HG03108 (cell line): ENCODE results near the gene AFDN.
A peak's percentile ranks its signal among the peaks of the same experiment; 100 is the strongest.

Experiments used
- ATAC-seq: cut with Tn5 transposase; IDR thresholded peaks from one replicate; pipeline ENCODE4 v1.9.1; 2021; ENCODE audit warnings: moderate library complexity; ENCODE audit not compliant: unreplicated experiment

Gene AFDN

DNA sequence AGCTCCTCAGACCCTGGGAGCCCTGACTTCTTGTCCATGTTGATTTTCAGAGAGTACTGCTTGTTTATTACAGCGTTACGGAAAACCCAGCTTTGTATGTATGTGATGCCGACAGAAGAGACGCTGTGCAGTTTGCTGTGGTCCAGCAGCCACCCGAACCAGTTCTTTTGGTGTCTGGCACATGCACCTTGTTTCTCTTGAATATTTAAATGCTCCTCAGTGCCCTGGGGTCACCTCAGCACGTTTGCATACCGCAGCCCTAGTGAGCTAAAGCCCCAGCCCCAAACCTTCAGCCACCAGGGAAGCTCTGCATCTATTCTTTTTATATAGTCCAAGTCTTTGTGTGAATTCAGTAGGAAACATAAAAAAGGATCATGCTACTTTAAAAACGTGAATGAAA lies 39.9 kb downstream of the AFDN start:
- ATAC-seq = no peak

DNA sequence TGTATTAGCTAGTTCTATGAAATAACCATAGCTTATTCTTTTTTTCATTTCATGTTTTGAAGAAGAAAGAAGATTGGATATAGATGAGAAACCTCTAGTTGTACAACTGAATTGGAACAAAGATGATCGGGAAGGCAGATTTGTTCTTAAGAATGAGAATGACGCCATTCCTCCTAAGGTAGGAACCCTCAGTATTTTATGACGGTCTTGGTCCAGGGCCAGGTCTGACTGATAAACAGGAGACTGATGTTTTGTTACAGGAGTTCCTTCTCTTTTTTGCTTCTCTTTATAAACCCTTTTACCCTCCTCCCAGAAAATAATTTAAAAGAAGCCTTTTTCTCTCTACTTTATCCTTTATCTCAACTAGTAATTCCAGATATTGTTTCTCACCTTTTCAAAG lies 43.6 kb downstream of the AFDN start:
- ATAC-seq = no peak

DNA sequence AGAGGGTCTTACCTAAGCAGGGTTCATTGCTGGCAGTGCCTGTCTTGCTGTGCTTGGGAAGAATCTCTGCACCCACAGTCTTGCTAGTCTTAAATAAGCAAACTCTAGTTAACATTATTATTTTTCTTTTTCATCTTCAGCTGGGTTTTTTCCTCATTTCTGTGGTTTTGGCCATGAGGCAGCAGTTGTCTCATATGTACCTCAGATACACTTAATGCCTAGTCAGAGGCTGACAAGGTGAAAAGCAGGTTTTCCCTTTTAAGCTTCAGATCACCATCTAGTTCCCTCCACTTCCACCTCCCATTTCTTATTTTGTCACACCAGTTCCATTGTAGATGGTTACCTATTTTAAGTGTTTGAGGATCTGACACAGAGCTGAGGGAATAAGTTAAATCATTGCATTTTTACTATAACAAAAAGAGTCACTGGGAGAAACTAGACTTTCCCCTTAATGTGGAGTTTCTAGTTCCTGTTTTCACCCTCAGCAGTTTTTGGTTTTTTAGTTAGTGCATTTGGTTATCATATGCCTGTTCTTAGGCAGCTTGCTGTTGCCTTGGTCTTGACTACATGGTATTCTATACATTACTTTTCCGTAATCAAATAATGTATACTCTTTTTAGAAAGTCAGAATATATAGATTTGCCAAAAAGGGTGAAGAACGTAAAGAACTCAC lies 46.0 kb downstream of the AFDN start:
- ATAC-seq = no peak

DNA sequence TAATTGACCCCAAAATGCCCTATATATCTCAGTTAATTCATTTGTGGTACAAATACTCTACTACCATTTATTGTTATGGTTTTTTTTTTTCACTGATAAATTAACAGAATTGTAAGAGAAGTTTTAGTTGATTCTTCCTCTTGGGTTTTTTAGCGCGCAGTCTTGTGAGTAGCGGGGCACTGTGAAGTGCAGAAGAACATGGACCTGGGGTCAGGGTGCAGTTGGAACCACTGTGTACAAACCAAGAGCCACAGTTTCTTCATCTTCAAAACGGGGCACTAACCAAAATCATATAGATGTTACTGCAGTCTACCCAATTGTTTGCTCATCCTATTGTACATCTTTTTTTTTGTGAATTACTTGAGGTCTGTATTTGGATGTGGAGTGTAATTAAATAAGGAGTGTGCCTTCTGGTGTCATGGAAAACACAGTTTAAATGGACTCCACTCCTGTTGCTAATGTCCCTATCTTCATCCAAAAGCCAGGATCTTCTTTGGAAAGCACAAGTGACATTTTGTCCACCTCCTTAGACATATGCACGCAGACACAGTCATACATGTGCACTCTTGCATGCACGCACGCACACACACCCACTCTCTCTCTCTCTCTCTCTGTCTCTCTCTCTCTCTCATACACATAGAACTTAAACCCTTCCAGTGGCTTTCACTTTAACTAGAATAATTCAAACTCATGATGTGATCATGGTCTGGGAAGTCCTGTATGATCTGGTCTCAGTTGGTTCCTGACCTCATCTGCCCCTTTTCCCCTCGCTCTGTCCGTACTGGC lies 51.5 kb downstream of the AFDN start:
- ATAC-seq = no peak

DNA sequence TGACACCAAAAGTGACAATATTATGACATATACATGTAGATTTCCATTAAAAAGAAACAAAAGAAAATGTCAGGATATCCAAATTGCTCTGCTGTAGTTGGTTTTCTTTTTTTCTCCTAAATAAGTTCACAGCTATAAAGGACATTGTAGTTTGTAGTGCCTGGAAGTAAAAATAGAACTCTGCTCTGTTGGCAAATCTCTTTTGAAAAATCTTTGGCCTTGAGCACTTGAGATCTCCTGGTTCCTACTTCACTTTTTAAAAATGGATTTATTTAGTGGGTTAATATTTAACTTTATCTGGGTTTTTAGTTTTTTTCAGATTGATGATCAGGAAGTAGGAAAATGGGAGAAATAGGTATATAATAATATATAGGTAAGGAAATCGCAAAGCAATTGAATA lies 52.9 kb downstream of the AFDN start:
- ATAC-seq = no peak

DNA sequence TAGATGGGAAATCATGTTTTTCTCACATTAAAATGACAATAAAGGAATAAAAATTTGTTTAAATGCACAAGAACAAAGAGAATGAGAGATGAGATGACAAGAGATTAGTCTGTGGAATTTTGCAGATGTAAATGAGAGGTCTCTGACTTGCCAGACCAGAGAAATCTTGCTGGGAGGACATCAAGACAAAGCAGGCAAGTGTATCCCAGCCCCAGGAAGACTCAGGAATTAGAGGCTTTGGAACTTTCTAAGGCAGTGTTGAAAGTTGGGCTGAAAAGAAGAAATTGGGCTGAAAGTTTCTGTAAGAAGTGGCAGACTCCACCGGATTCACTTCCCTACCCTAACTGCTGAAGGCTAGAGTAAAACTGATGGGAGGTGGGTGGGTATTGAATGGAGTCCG lies 54.6 kb downstream of the AFDN start:
- ATAC-seq = no peak

DNA sequence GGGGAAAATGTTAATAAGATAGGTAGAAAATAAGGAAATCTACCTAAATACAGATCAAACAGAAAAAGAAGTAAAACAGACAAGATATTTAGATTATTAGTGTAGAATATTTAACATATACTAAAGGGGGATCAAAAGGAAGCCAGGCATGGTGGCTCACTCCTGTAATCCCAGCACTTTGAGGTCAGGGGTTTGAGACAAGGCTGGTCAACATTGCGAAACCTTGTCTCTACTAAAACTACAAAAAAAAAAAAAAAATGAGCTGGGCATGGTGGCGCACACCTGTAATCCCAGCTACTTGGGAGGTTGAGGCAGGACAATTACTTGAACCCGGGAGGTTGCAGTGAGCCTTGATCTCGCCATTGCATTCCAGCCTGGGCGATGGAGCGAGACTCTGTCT lies 55.5 kb downstream of the AFDN start:
- ATAC-seq = no peak

DNA sequence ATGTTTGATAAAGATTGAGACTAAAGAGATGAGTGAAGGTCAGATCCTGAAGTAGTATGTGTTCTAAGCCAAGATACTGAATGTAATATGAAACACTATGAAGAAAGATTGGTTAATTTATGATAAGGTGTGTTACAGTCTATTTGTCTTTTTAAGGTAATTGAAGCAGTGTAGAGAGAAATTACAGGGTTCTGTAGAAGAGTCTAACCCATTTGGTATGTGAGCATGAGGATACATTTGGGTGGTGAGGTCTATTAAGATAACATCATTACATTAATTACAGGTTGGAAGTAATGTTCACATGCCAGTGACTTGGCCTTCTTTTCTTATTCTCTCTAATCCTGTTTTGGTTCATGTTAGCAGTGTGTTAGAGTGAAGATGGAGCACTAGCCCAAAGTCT lies 61.4 kb downstream of the AFDN start:
- no peak for ATAC-seq

DNA sequence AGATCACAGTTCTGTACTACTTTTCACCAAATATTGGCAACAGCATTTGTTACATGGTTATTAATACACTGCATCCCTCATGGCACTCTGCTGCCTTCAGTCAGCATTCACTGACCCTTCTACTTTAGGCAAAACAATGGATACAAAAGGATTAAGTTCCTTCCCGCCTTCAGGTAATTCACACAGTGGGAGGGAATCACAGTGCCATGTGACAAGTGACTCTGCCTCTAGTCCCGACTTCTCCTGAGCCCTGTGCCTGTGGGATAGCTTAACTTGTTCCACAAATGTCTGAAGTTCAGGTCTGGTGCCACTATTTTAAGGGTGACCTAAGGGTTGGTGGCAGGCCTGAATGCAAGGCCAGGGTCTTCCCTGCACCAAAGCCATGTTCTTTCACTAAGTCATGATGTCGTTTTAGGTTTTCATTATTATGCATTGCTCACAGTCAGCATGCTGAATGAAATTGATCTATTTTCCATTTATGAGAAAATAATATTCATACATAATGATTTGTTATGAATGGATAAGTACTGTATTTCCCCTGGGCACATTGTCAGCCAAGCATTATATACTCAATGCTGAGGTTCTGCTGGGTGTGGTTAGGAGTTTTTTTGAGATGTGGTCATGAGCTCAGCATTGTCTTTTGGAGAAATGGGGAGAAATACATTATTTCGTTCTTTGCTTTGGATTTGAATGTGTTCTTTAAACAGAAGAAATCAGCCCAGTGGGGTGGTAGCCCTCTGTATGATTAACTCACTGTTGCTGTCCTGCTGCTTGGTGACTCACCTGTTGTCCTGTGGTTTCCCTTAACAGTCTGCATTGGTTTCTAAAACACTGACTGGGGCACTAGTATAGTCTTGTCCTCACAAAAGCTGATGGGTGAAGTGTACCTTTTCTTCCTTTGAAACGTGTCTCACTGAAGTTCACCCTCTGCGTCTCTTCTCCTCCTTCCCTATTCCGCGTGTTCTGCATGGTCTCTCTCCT lies 66.4 kb downstream of the AFDN start:
- peak; percentile 93 for ATAC-seq

DNA sequence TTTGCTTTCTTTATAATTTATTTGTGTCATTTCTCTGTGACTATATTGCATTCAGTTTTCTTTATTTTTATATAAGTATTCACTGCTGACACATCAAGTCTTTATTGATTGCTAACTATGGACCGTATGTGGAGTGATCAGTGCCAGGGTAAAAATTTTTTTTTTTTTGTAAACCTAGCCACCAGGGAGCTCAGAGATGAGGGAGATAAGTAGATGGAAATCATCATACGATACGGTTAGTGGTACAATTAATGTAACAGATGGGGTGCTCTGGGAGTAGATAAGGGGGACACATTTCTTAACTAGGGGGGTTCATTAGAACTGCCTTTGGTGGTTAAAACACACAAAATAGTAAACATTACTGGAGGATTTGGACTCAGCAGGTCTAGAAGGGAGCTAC lies 68.3 kb downstream of the AFDN start:
- no peak for ATAC-seq

DNA sequence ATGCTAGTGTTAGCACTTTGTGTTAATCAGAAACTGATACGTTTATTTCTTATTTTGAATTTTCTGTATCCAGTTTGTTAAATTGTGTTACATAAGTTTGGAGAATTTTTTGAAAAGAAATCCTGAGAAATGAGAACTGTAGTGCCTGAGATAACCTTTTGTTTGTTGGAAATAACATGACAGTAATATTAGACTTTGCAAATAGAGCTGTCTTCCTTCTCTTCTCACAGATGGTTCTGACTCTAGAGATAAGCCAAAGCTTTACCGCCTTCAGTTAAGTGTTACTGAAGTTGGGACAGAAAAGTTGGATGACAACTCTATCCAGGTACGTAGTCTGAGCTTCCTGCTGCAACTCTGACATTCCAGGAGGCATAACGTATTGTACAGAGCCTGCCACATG lies 69.9 kb downstream of the AFDN start:
- ATAC-seq = no peak

DNA sequence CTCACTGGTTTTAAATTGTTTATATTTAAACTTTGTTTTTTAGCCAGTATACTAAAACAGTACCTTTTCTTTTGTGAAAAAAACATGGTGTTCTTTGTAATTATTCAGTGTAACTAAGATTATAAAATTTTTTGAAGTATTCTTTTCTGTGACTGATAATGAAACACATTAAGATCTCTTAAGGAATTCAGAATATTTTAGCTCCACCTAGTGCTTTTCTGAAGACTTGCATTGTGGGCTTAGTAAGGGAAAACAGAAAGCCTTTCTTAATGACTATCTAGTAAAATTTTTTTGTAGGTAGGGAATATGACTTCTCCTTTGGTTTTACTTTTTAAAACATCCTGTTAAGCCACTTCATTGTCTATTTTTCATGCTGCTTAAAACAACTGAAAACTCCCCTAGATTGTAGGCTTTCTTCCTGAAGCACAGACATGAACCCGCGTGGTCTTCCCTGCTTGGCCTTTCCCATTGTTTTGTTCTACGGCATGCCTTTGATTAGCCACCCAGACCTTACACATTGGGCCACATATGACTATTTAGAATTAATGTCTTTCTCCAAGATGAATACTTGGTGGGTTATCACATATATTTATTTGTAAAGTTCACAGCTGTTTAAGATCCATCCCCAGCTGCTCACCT lies 72.1 kb downstream of the AFDN start:
- ATAC-seq = no peak

DNA sequence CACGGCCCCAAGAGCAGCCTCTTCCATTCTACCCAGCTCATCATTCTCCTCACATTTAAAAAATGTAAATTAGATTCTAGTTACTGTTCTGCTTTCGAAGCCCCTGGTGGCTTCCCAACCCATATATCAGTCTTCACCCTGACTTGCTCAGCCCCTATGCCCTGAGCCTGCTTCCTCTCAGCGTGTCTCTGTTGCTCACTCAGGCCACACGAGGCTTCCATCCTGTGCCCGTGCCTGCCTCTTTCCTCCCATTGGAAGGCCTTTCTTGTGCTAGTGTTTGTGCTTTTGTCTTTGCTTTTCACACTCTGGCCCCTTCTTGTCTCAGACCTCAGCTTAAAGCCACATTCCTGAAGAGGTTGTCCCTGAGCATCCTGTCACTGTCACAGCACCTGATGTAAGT lies 78.1 kb downstream of the AFDN start:
- ATAC-seq = no peak

DNA sequence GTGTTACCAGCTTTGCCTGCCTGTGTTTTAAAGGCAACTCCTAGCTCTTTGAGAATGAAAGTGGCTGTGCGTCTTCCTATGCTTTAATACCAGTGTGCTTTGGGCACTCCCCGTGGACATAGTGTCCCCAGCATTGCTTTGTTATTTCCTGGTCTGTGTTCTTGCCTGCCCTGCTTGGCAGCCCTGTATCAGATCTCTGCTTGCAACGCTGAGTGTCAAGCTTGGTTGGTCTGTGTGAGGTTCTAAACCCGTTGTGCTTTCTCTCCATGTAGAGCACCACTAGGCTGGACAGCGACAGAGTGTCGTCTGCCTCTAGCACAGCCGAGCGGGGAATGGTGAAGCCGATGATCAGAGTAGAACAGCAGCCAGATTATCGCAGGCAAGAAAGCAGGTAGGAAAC lies 80.2 kb downstream of the AFDN start:
- ATAC-seq = no peak

DNA sequence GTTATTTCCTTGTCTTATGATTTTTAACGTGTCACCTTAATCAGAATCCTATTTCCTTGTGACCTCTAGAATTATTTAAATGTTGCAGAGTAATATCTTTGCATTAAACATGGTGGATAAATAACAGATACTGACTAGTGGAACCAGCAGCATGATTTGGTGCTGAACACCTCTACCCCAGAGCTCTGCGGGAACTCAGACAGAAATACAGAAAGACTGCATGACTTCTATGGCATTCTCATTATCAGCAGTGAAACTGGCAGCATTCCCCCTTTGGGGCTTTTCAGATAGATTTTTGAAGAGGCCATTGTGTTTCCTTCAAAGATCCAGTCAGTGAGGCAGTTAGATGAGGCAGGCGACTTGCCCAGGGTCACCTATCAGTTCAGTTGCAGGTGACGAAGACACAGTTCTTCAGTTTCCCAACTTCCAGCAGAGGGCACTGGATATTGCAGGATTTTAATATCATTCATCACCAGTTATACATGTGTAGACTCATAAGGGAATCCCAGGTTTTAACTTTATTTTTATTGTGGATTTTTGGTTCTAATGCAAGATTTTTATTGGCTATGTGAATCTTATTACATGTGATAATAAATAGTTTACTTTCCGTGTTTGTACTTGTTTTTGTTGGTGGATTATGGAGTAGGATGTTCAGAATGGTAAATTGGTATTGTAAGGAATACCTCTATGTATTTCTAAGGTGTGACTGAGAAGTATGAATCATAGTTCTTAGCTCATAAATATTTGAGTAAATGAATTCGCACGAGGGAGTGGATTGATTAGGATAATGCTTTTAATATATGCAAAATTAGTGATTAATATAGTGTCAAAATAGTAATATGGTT lies 81.3 kb downstream of the AFDN start:
- ATAC-seq = no peak

DNA sequence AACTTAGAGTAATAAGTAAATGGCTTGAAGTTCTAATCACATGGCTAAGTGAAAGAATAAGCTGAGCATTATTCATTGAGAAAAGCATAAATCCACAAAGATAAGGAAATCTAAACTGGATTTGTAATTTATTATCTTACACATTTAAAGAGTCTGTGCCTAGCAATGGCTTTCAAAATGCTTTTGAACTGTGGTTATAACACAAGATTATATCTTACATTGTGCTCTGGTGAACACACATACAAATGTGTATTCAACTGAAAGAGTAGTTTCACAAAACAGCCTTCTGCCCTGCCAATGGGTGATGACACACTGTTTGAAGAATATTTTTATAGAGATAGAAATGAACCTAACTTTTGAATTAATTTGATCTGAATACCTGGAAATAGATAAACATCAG lies 83.3 kb downstream of the AFDN start:
- ATAC-seq = no peak

DNA sequence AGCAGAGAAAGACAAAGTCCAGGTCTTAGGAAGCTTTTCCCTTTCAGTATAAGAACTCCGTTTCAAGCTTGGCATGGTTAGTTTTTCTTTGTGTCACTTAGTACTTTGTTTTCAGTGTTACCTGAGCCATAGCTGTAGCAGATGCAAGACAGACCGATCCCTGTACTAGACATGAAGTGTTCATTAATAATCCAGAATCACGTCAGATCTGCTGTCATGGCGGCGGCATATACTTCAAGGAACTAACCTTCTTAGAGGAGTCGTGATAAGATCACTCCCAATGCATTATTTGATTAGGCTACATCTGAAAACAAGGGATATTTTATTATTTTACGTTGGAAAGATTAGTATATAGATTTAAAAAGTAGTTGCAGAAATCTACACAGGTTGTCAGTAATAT lies 83.9 kb downstream of the AFDN start:
- ATAC-seq = no peak

DNA sequence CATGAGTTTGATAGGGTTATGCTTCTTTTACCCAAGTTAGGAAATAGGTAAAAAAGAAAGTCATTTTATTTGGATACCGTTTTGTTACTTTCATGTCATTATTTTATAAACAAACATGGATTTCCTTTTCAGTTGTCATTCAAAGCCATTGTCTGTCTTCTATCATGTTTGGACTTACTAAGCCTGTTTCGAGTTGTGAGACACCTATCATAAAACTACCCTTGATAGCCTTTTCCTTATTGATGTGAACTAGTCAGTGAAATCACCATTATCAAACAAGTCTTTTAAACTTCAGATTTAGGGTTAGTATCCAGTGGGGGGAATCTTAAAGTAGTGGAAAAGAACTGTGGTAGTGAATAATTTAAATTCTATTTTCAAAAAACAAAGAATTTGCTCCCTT lies 85.8 kb downstream of the AFDN start:
- no peak for ATAC-seq

DNA sequence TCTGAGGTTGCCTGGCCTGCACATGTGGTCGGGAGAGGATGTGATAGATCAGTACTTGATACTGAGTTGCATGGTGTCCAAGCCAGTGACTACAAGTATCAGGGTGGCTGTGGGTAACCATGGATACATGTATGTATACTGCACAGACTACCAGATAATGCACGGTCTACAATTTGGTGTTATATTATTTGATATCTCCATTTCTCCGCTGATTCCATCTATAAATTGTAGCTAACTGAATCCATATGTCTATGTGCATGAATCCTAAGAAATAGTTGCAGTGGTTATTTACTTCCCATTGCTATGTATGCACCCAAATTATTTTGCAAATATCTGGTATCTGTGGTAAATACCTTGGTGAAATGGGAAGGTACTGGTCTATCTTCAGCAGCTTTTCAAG lies 87.0 kb downstream of the AFDN start:
- no peak for ATAC-seq

DNA sequence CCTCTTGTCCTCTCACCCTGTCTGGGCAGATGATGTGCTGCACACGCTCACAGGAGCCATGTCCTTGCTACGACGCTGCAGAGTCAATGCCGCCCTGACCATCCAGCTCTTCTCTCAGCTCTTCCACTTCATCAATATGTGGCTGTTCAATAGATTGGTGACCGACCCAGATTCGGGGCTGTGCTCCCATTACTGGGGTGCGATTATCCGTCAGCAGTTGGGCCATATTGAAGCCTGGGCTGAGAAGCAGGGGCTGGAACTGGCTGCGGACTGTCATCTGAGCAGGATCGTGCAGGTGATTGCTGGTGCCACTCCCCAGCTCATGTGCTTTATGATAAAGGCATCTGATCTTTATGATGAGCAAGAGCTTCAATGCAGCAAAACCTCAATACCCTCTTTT lies 88.4 kb downstream of the AFDN start:
- no peak for ATAC-seq
